Stimulated activated CD8-positive, alpha-beta memory T cell treated with anti-CD3 and anti-CD28 coated beads, Interleukin-15, amount 100 ng/mL, for 48 hours (primary cell): ENCODE results near the gene SPTLC2.
"Not testable (repeated sequence)": the region's sequence is repeated elsewhere in the genome, so short reads cannot be mapped to it uniquely, and the experiment has no call there.

Source experiments
- DNase-seq, 2 donors: peaks; one replicate each; pipeline ENCODE4 v3.0.0-alpha.2; 2020; ENCODE audit warnings: low read depth in 2 of 2

Gene SPTLC2

DNA sequence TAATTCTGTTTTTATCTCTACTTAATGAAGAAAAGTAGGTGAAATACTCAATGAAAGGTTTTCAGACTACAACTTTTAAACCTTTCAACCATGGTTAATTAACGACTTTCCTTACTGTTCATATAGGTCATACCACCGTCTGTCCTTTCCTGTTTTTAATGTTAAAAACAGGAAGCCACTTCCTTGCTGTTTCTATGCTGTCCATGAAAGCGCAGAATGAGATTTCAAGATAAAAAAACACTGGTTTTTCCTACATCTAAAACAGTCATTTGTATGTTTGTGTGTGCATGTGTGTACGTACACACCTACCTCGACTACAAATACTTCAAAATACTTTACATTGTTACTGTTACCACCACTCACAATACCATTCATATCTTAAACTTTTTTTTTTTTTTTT lies 27.3 kb downstream of the SPTLC2 start:
- no peak for DNase-seq

DNA sequence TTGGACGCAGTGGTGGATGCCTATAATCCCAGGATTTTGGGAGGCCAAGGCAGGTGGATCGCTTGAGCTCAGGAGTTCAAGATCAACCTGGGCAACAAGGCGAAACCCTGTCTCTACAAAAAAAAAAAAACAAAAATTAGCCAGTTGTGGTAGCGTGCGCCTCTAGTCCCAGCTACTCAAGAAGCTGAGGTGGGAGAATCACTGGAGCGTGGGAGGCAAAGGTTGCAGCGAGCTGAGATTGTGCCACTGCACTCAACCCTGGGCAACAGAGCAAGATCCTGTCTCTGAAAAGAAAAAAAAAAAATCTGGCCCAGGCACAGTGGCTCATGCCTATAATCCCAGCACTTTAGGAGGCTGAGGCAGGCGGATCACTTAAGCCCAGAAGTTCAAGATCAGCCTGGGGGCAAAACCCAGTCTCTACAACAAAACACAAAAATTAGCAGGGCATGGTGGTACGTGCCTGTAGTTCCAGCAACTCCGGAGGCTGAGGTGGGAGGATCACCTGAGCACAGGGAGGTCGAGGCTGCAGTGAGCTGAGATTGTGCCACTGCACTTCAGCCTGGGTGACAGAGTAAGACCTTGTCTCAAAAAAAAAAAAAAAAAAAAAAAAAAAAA lies 27.9 kb downstream of the SPTLC2 start:
- not testable (repeated sequence) for DNase-seq

DNA sequence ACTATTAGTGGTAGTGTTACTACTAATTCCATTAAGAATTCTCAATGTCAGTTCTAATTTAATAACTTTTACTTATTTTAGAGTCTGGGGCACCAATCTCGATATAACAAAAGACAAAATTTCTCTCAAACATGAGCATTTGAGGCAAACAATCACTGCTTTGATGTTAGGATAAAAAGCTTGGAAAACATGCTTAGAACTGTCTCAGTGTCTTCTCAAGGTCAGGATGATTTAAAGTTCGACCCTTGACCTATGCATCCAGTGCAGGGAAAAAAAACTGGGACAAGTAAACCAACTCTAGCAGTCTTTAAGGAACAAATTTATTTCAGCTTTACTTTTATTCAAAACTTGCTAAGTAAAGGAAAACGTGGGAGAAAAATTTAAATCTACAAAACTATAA lies 31.1 kb downstream of the SPTLC2 start:
- no peak for DNase-seq

DNA sequence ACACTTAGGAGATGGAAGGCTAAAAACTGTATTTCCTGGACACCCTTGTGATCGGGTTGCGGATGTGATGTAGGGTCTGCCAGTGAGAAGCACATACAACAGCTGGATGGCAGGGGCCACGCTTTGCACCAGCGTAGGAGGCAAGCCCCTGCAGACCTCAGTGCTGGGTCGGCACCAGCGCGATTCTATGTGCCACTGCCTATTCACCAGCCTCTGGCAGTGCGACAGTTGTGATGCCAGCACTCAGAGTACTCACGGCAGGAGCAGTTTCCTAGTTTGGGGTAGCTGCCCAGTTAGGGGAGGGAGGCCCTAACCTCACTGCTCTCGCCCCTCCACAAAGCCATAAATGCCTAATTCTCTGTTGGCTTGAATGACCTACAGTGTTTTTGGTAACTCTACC lies 31.6 kb downstream of the SPTLC2 start:
- no peak for DNase-seq

DNA sequence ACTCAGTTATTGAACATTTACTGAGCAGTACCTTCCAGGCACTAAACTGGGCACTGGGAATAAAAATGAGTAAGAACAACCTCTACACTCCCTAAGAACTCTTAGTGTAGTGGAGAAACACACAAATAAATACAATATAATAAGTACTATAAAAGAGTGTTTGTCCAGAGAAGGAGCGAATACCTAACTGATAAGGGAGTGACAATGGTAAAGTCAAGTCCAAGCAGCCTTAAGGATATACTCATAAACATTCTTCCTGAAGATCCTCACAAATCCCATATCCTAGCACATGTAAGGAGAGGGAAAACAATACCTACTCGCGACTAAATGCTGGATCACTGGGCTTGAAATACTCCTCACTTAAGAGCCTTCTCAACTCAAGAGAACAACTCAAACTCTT lies 32.8 kb downstream of the SPTLC2 start:
- DNase-seq, result no peak

DNA sequence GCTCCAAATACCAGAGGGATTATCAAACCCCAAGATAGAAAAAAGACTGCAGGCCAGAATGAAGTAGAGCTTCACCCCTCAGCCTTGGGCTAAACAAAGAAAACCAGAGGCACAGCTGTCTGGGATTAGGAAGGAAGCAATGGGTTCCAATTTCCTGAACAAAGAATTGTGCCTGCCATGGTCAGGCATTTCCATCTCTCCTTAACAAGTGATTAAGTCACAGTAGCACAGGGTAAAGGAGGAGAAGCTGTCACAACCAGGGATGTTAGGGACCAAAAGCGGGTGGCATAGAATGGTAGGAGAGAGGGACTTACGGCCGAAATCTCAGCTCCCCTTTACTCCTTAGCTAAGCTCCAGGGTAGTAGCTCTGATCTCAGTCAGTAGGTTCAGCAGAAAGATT lies 33.9 kb downstream of the SPTLC2 start:
- no peak for DNase-seq

DNA sequence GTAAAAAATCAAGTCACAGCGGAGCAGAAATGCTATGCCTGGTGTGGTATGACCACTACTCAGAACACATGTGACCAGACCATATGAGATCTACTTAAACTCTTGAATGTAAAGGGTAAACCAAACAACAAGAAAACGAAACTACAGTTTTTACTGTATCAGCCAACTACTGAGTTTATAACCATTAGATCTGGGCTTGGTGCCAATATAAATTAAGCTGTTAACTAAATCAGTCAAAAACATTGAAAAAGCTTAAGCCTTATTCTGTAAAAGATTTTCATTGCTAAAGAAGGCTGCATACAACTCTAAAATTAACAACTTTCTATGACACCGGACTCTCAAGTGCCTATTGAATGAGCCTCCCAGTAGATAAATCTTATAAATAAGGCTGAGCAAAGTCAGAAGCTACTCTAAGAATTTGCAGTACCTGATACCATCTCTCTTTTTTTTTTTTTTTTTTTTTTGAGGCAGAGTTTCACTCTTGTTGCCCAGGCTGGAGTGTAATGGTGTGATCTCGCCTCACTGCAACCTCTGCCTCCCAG lies 35.4 kb downstream of the SPTLC2 start:
- DNase-seq, result no peak

DNA sequence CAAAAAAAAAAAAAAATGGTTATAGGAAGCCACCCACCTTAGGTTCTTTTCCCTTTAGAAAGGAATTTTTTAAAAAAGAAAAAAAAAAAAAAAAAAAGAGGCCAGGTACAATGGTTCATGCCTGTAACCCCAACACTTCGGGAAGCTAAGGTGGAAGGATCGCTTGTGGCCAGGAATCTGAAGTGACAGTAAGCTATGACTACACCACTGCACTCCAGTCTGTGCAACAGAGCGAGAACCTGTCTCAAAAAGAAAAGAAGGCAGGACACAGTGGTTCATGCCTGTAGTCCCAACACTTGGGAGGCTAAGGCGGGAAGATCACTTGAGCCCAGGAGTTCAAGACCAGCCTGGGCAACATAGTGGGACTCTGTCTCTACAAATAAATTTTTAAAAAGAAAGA lies 36.0 kb downstream of the SPTLC2 start:
- no peak for DNase-seq

DNA sequence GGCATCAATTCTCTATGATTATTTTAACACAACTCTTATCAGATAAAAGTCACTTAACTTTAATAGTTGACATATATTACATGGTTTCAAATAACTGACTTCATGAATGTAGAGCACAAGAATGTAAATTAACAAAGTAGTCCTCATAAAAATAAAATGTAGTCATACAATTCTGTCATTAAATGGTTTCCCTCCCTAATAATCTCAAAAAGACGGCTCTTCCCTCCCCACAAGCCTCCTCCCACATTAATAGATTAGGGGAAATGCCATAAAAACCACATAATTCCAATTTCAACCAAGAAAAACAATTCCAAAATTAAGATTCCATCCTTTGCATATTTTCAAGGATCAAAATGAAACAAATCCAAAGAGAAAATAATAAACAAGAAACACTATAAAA lies 36.7 kb downstream of the SPTLC2 start:
- no peak for DNase-seq

DNA sequence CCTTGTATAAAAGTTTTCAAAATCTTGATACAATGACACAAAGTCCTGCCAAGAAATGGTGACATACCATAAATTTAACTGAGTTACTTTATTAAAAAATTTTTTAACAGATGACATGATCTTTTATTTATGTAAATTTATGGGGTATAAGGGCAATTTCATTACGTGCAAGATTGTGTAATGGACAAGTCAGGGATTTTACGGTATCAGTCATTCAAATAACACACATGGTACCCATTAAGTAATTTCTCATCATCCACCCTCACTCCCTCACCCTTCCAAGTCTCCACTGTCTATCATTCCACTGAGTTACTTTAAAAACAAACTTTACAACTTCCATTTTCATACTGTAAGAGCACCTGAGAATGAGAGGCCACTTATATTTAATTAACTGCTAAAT lies 37.4 kb downstream of the SPTLC2 start:
- DNase-seq, result no peak

DNA sequence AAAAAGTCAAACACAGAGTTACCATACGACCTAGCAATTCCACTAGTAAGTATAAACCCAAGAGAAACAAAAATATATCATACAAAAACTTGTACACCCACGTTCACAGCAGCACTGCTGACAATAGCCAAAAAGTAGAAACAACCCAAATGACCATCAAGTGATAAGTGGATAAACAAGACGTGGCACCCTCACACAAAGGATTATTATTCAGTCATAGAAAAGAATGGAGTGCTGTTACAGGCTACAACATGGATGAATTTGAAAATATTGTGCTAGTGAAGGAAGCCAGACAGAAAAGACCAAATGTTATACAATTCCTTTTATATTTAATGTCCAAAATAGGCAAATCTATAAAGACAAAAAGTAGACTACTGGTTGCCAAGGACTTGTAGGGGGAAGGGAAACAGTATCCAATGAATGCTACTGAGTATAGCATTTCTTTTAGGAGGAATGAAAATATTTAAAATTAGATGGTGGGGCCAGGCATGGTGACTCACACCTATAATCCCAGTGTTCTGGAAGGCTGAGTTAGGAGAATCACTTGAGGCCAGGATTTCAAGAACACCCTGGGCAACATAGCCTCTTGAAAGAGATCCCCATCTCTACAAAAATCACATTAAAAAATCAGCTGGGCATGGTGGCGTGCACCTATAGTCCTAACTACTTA lies 41.9 kb downstream of the SPTLC2 start:
- no peak for DNase-seq

DNA sequence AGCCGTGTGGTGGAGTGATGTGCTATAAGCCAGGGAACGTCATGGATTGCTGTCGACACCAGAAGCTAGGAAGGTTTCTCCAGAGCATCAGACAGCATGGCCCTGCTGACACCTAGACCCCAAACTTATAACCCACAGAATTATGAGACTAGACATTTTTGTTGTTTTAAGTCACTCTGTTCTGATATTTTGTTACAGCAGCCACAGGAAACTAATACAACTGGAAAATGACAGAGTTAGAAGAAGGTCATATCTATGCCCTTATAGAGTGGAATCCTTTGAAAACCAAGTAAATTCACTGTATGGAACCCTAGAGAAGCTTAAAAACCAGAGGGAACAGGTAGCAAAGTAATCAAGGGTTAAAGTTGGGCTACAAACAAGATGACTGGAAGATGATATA lies 42.5 kb downstream of the SPTLC2 start:
- no peak for DNase-seq

DNA sequence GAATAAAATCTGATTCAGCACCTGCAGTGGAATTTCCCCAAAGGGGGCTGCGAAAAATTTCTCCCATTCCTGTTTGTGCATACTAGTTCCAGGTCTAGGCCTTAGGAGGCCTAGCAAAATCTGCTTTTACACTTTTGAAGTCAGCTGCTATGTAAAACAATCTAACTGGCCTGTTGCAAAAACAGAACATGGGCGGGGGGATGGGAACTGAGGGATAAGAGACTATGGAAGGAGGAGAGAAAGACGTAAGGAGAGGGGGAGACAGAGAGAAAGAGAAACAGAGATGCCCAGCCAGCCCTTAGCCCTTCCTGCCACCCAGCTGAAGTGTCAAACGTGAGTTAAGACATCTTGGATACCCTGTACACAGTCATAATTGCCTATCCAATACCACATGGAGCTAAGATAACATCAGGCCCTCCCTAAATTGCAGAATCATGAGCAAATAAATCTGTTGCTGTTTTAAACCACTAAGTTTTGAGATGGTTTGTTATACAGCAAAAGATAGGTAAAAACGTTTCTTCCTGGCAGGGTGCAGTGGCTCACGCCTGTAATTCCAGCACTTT lies 45.6 kb downstream of the SPTLC2 start:
- no peak for DNase-seq

DNA sequence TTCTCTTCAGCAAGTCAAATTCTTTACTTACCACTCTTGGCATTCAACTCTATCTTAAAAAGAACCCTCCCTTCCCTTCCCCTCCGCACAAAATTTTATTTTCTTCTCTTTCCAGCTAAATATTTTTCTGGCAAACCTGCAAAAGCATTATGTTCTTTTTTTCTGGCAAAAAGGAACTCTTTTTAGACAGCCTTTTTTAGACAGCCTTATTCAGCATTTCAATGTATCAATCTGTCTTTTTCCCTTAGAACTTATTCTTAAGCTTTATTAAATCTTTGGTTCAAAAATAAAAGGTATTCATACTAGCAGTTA lies 50.5 kb downstream of the SPTLC2 start:
- DNase-seq, result no peak

DNA sequence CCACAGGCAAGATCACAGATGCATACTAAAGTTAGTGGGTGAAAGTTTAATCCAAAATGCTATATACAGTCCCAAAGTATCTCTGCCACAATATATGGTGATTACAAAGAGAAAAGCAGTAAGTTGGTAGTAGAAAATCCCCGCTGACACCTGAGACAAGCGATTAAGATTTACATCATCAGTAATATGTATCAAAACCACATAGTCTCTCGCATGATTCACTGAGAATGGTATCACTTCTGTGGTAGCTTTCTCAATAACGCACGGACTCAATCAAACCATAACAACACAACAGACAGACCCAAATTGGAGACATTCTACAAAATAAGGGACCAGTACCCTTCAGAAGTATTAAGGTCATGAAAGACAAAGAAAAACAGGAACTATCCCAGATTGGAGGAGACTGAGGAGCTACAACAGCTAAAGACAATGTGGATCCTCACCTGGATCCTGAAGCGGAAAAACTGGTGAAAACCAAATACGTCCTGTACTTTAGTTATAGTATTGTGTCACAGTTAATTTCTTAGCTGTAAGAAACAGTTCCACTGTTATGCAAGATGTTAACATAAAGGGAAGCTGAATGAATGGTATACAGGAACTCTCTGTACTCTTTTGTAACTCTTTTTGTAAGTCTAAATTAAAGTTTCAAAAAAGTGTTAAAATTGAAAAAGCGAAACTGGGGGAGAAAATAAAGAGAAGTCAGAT lies 51.0 kb downstream of the SPTLC2 start:
- no peak for DNase-seq

DNA sequence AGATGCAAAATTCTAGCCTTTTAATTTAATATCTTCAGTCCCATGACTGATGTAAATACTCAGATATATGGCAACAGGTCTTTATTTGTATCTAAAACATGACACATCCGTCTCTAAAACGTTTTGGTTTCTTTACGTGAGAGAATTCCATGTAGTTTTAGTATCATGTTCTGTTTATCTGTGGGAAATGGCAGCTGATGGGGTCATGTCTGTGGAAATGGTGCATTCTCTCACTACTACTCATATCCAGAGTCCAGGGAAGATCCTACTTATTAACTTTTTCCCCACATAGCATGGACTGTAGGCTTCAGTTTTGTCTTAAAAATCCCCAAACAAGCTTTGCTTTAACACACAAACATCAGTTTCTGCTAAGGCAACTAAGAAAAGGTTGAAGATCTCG lies 53.8 kb downstream of the SPTLC2 start:
- DNase-seq, result no peak

DNA sequence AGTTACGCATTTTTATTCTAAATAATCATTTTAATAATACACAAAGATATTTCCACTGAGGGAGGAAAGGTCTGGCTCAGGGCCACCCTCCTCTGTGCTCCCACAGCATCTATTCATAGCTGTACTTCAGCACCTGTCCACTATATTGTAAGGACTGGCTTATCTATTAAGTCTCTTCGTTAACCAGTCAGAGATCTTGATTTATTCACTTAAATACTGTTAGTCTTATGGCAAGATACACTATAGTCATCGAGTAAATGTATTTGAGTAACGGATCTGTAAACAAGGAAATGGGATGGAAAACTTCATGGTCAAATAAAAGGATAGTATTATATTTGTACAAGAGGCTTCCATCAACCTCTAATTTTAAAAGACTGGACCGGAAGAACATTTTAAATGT lies 54.6 kb downstream of the SPTLC2 start:
- no peak for DNase-seq

DNA sequence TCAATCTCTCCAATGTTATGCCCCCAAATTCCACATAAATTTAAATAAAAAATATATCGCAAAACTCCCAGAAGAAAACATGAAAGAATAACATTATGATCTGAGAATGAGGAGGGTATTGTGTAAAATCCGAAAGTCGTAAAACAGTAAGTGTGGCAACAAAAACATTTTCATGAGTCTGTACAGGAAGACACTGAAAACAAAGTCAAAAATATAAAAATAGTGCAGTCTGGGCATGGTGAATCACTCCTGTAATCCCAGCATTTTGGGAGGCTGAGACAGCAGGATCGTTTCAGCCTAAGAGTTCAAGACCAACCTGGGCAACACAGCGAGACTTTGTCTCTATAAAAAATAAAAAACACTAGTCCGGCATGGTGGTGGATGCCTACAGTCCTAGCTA lies 57.1 kb downstream of the SPTLC2 start:
- no peak for DNase-seq

DNA sequence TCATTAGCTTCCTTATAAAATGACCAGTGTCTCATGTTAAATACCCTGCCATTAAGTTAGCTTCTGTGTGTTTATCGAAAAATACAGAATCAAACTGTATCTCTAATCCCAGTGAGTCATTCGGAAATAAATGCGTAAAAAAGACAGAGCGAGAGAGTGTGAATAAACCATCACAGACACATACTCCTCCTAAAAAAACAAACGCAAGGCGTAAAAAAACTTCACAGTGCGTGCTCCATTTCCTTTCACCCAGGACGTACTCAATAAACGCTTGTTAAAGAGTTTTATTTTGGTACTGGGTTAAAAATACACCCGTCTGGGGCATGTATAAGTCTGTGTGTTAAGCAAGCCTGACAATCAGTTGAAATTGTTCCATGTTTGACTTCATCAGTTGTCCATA lies 59.0 kb downstream of the SPTLC2 start:
- no peak for DNase-seq

DNA sequence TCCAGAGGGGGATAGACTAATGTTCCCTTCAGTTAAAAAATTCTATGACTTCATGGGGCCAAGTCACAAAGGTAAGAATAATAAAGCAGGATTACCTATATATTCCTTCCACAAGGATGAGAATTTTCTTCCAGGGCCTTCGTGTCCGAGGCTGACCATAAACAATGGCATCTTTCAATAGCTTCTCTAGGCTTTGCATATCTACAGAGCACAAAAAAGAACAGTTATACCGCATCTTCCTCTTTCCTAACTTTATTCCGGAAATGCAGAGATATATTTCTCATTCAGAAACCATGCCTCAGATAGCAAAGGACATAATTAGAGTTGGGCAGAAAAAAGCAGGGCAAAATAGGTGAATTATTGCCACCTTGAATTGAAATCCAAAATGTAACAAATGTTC lies 59.5 kb downstream of the SPTLC2 start:
- DNase-seq, result no peak

DNA sequence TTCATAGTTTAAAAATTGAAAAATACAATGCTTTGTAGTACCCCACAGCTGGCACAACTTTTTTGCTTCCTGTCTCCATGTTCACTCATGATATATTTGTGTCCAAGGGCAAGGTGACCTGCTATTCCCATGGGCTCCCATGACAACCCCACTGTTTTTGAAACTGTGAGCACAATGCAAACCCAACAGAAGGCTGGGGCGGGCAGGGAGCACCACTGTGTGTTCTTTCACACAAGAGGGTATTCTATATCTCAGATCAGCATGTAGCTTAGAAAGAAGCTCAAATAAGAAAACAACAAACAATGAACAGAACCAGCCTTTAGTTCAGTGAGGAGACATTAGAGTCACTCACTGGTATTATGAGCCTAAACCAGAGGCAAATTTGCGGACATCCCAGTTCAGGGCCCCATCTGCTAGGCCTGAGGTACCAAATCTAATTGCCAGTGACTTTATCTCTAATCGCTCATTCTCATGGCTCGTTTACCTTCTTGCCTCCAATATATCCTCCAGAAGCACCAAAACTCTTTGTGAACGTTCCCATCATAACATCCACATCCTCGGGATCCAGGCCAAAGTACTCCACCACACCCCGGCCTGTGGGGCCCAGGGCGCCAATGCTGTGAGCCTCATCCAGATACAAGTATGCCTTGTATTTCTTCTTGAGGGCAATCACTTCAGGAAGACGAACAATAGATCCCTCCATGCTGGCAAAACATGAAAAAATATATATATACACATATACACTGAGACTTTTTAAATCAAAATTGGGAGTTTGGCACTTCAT lies 61.4 kb downstream of the SPTLC2 start:
- no peak for DNase-seq

DNA sequence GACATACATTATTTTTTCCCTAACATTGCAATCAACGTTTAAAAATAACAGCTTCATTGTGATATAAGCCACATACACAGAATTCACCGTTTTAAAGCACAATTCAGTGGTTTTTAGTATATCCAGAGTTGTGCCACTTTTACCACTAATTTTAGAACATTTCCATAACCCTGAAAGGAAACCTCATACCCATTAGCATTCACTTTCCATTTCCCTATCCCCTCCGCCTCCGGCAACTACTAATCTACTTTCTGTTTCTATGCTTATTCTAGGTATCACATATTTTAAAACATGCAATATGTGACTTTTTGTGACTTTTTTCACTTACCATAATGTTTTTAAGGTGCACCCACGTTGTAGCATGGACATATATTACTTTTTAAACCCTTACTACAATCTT lies 62.2 kb downstream of the SPTLC2 start:
- DNase-seq, result no peak
